IMR-90 (cell line): Measurements from ENCODE around the gene FCHSD2. TPM values are rescaled to one million over a fixed set of nuclear protein-coding genes. Genes with fewer than 3 reads are reported as not detected.

ENCODE experiments used
- ATAC-seq: fragments of 200-7000 bp; cut with Tn5 transposase; 2 replicates; pipeline ENCODE4 v1.9.1; 2020; ENCODE audit warnings: low read depth, mild to moderate bottlenecking, moderate library complexity
- BruUV-seq: library from RNA; stranded (reverse); fragments of 400-500 nt; replicated peaks from 2 replicates; lab custom pipeline; 2021; lab: Mats Ljungman, UMichigan
- CTCF ChIA-PET: fragments of 300-600 bp; formaldehyde crosslinking; extraction: SDS; loops from one replicate; lab custom pipeline; 2021; ENCODE audit warnings: antibody characterized with exemption; lab: Yijun Ruan, JAX
- POLR2A ChIA-PET: fragments of 300-600 bp; sonication (Branson Sonifier 250); formaldehyde crosslinking; loops from one replicate; lab custom pipeline; 2022; ENCODE audit warnings: antibody characterized with exemption; ENCODE audit not compliant: unreplicated experiment; lab: Charles Lee
- DNase-seq: peaks from one replicate; pipeline ENCODE4 v3.0.0; 2013
- H2AFZ ChIP-seq: replicated peaks from 2 replicates; pipeline ENCODE3; 2013; ENCODE audit warnings: low read length, mild to moderate bottlenecking; ENCODE audit not compliant: poor library complexity
- H2AK5ac ChIP-seq: 2 replicates; pipeline ENCODE4 v1.6.1; 2013; ENCODE audit warnings: low read depth, low read length, inconsistent platforms
- H2AK9ac ChIP-seq: replicated peaks from 2 replicates; pipeline ENCODE3; 2013; ENCODE audit warnings: mild to moderate bottlenecking, low read depth, low read length, moderate library complexity; ENCODE audit not compliant: poor library complexity
- H2BK120ac ChIP-seq: 2 replicates; pipeline ENCODE4 v1.6.1; 2013; ENCODE audit warnings: low read depth, low read length, inconsistent platforms
- H2BK15ac ChIP-seq: 3 replicates; pipeline ENCODE4 v1.6.1; 2013; ENCODE audit warnings: low read depth, low read length, inconsistent platforms
- H2BK20ac ChIP-seq: 2 replicates; pipeline ENCODE4 v1.6.1; 2013; ENCODE audit warnings: low read depth, mild to moderate bottlenecking, inconsistent platforms, low read length, moderate library complexity
- H2BK5ac ChIP-seq: 2 replicates; pipeline ENCODE4 v1.6.1; 2013; ENCODE audit warnings: mild to moderate bottlenecking, low read depth, low read length, inconsistent platforms; ENCODE audit not compliant: poor library complexity, severe bottlenecking
- H3K14ac ChIP-seq: replicated peaks from 2 replicates; pipeline ENCODE4 v1.6.1; 2013; ENCODE audit warnings: low read depth, low read length, inconsistent platforms
- H3K18ac ChIP-seq: 2 replicates; pipeline ENCODE4 v1.6.1; 2013; ENCODE audit warnings: low read depth, low read length, control low read depth
- H3K23ac ChIP-seq: 2 replicates; pipeline ENCODE4 v1.6.1; 2013; ENCODE audit warnings: low read depth, low read length, inconsistent platforms
- H3K27ac ChIP-seq: 2 replicates; pipeline ENCODE4 v1.5.1; 2013; ENCODE audit warnings: mild to moderate bottlenecking, control low read depth, low read length; ENCODE audit not compliant: insufficient read depth
- H3K27me3 ChIP-seq: 2 replicates; pipeline ENCODE4 v1.6.1; 2013; ENCODE audit warnings: low read length; ENCODE audit not compliant: control insufficient read depth, insufficient read depth
- H3K36me3 ChIP-seq: 2 replicates; pipeline ENCODE4 v1.6.1; 2013; ENCODE audit warnings: low read length, mixed read lengths; ENCODE audit not compliant: control insufficient read depth, insufficient read depth
- H3K4ac ChIP-seq: 2 replicates; pipeline ENCODE4 v1.6.1; 2013; ENCODE audit warnings: low read depth, low read length, inconsistent platforms
- H3K4me1 ChIP-seq: 2 replicates; pipeline ENCODE4 v1.6.1; 2013; ENCODE audit warnings: low read length, mixed read lengths; ENCODE audit not compliant: control insufficient read depth, insufficient read depth
- H3K4me2 ChIP-seq: 2 replicates; pipeline ENCODE4 v1.6.1; 2013; ENCODE audit warnings: low read depth, mild to moderate bottlenecking, control low read depth, low read length, moderate library complexity
- H3K4me3 ChIP-seq: 2 replicates; pipeline ENCODE4 v1.5.1; 2013; ENCODE audit warnings: low read depth, mild to moderate bottlenecking, control low read depth, low read length, moderate library complexity; ENCODE audit not compliant: insufficient read depth
- H3K56ac ChIP-seq: 2 replicates; pipeline ENCODE4 v1.6.1; 2013; ENCODE audit warnings: low read length, inconsistent platforms; ENCODE audit not compliant: insufficient read depth; ENCODE audit errors: extremely low read depth
- H3K79me1 ChIP-seq, 2 experiments: 2 replicates each; pipeline ENCODE4 v1.6.1; 2013; ENCODE audit warnings: low read length in 2 of 2, inconsistent platforms in 1 of 2, low read depth in 1 of 2
- H3K9ac ChIP-seq: 2 replicates; pipeline ENCODE4 v1.6.1; 2013; ENCODE audit warnings: low read depth, low read length, control low read depth
- H3K9me1 ChIP-seq: 2 replicates; pipeline ENCODE4 v1.6.1; 2013; ENCODE audit warnings: low read length, inconsistent platforms; ENCODE audit not compliant: insufficient read depth
- H3K9me3 ChIP-seq: 2 replicates; pipeline ENCODE4 v1.6.1; 2013; ENCODE audit warnings: low read length; ENCODE audit not compliant: control insufficient read depth, insufficient read depth
- H4K20me1 ChIP-seq: 2 replicates; pipeline ENCODE4 v1.6.1; 2013; ENCODE audit warnings: low read length, inconsistent platforms; ENCODE audit not compliant: insufficient read depth
- H4K5ac ChIP-seq: 2 replicates; pipeline ENCODE4 v1.6.1; 2013; ENCODE audit warnings: mild to moderate bottlenecking, low read depth, low read length, control low read depth
- H4K8ac ChIP-seq, 2 experiments: 2 replicates each; pipeline ENCODE4 v1.6.1; 2013; ENCODE audit warnings: low read depth in 2 of 2, low read length in 2 of 2, control low read depth in 1 of 2, inconsistent platforms in 1 of 2
- H4K91ac ChIP-seq: 2 replicates; pipeline ENCODE4 v1.6.1; 2013; ENCODE audit warnings: low read depth, low read length, inconsistent platforms; ENCODE audit not compliant: insufficient read depth
- BHLHE40 ChIP-seq: fragments of 150-350 bp; IDR thresholded peaks from 2 replicates; pipeline ENCODE4 v1.6.1; 2016; ENCODE audit warnings: mild to moderate bottlenecking, low read depth, low read length
- CEBPB ChIP-seq: IDR thresholded peaks from 2 replicates; pipeline ENCODE4 v1.6.1; 2012; ENCODE audit warnings: low read depth, low read length, improper control_type of control experiment
- CHD1 ChIP-seq: IDR thresholded peaks from 2 replicates; pipeline ENCODE4 v1.6.1; 2012; ENCODE audit warnings: low read depth, low read length, improper control_type of control experiment
- CTCF ChIP-seq: conservative IDR thresholded peaks from 2 replicates; pipeline ENCODE4 v1.5.1; 2012; ENCODE audit warnings: mild to moderate bottlenecking, low read depth, low read length, improper control_type of control experiment
- FOS ChIP-seq: fragments of 150-350 bp; IDR thresholded peaks from 2 replicates; pipeline ENCODE4 v1.6.1; 2016; ENCODE audit warnings: low read depth, low read length
- MAFK ChIP-seq: IDR thresholded peaks from 2 replicates; pipeline ENCODE4 v1.6.1; 2012; ENCODE audit warnings: low read depth, low read length, improper control_type of control experiment
- MAZ ChIP-seq: IDR thresholded peaks from 2 replicates; pipeline ENCODE4 v1.6.1; 2012; ENCODE audit warnings: low read depth, mild to moderate bottlenecking, low read length, improper control_type of control experiment, moderate library complexity, borderline replicate concordance
- MXI1 ChIP-seq: IDR thresholded peaks from 2 replicates; pipeline ENCODE4 v1.6.1; 2012; ENCODE audit warnings: low read depth, mild to moderate bottlenecking, low read length, moderate library complexity, borderline replicate concordance
- NFE2L2 ChIP-seq: fragments of 150-350 bp; IDR thresholded peaks from 2 replicates; pipeline ENCODE4 v1.6.1; 2016; ENCODE audit warnings: low read depth, mild to moderate bottlenecking, low read length
- POLR2A ChIP-seq: IDR thresholded peaks from 2 replicates; pipeline ENCODE4 v1.6.1; 2012; ENCODE audit warnings: mild to moderate bottlenecking, low read depth, low read length
- RAD21 ChIP-seq: IDR thresholded peaks from 2 replicates; pipeline ENCODE4 v1.6.1; 2012; ENCODE audit warnings: low read length, improper control_type of control experiment
- RCOR1 ChIP-seq: IDR thresholded peaks from 2 replicates; pipeline ENCODE4 v1.6.1; 2012; ENCODE audit warnings: mild to moderate bottlenecking, low read length, improper control_type of control experiment; ENCODE audit not compliant: insufficient replicate concordance
- RFX5 ChIP-seq: IDR thresholded peaks from 2 replicates; pipeline ENCODE4 v1.8.0; 2012; ENCODE audit warnings: low read depth, mild to moderate bottlenecking, low read length, moderate library complexity
- SMC3 ChIP-seq: fragments of 150-350 bp; IDR thresholded peaks from 2 replicates; pipeline ENCODE4 v1.6.1; 2016; ENCODE audit warnings: low read depth, mild to moderate bottlenecking, antibody characterized with exemption, low read length, moderate library complexity
- WGBS, 2 experiments: methylation state at CpG; one replicate each; pipeline versions ENCODE4 v1.1.5 to v1.1.7; 2013; ENCODE audit warnings: missing lambda C conversion rate in 2 of 2; ENCODE audit not compliant: insufficient read length in 1 of 2; ENCODE audit errors: extremely low coverage in 2 of 2; 5-methylcytosine and 5-hydroxymethylcytosine counted together
- dilution Hi-C: fragments of 300-500 bp; cut with HindIII; formaldehyde crosslinking; loops from one replicate; pipeline ENCODE4 v1.14.3; 2018; ENCODE audit warnings: low sequenced_read_pairs; ENCODE audit not compliant: unreplicated experiment
- in situ Hi-C: fragments of 300-500 bp; cut with MboI; formaldehyde crosslinking; loops from 3 replicates; pipeline ENCODE4 v1.14.3; 2019; ENCODE audit warnings: low sequenced_read_pairs, inconsistent platforms, mixed read lengths
- intact Hi-C: fragments of 100-400 bp; cut with micrococcal nuclease; formaldehyde crosslinking; loops from 2 replicates; pipeline ENCODE4 v1.10.0; 2022
- polyA plus RNA-seq, 3 experiments: library from polyadenylated mRNA; depleted of rRNA; stranded (reverse); fragments of >200 nt; gene quantifications; 2 replicates each; pipeline ENCODE4 v1.2.3, GENCODE V29; 2012; ENCODE audit warnings: low replicate concordance in 1 of 3
- total RNA-seq: library from RNA; depleted of rRNA; stranded (reverse); fragments of >200 nt; gene quantifications from 2 replicates; pipeline ENCODE4 v1.2.3, GENCODE V29; 2012
- TF ChIP-seq, protein P1 (sequence below): fragments of 150-350 bp; IDR thresholded peaks from 2 replicates; pipeline ENCODE4 v1.6.1; 2016; ENCODE audit warnings: low read depth, mild to moderate bottlenecking, low read length, moderate library complexity, borderline replicate concordance
- TF ChIP-seq, protein P2 (sequence below): fragments of 150-350 bp; IDR thresholded peaks from 2 replicates; pipeline ENCODE4 v1.6.1; 2017; ENCODE audit warnings: mild to moderate bottlenecking, antibody characterized with exemption, low read length, low read depth

The FCHSD2 gene
- total and polyA plus RNA-seq, 2 of the 4 experiments (the other 2 are of a cell fraction): 5.9 to 18.7 TPM

DNA sequence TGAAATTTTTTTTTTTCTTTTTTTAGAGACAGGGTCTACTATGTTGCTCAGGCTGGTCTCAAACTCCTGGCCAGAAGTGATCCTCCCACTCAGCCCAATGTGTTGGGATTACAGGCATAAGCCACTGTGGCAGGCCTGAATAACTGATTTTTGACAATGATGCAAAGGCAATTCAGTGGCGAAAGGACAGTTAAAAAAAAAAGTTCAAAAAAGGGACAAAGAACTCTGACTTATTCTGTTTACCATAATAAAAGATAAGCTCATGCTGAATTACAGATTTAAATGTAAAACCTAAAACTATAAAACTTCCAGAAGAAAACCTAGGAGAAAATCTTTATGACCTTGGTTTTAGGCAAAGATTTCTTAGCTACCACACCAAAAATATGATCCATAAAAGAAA lies 279.0 kb downstream of the FCHSD2 start:
- no peak overlapping the region for H3K4me2 ChIP-seq
- ATAC-seq (no peak), DNase-seq (no peak)
- no peak overlapping the region for H2AFZ ChIP-seq
- H3K36me3 ChIP-seq: peaks cover under 1% of the 10 kb centered on the region
- peaks cover 4 to 22% of the 10 kb centered on the region in 2 experiments; a peak in 3 of 4 replicates for H3K79me1 ChIP-seq
- no peak overlapping the region for H2BK5ac ChIP-seq
- dilution Hi-C loops (no loop called here), intact Hi-C loops (loop anchor here (5.0 kb wide), 1 partner anchor 34 kb away; no protein-coding TSS in a partner anchor), in situ Hi-C loops (no loop called here)
- H2BK20ac ChIP-seq: no peak overlapping the region
- TF ChIP-seq BHLHE40: no peak
- TF ChIP-seq, protein P1, sequence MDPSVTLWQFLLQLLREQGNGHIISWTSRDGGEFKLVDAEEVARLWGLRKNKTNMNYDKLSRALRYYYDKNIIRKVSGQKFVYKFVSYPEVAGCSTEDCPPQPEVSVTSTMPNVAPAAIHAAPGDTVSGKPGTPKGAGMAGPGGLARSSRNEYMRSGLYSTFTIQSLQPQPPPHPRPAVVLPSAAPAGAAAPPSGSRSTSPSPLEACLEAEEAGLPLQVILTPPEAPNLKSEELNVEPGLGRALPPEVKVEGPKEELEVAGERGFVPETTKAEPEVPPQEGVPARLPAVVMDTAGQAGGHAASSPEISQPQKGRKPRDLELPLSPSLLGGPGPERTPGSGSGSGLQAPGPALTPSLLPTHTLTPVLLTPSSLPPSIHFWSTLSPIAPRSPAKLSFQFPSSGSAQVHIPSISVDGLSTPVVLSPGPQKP: no peak
- TF ChIP-seq RFX5: no peak
- no peak for TF ChIP-seq MAFK
- TF ChIP-seq MXI1: no peak
- TF ChIP-seq SMC3: no peak
- TF ChIP-seq, protein P2, sequence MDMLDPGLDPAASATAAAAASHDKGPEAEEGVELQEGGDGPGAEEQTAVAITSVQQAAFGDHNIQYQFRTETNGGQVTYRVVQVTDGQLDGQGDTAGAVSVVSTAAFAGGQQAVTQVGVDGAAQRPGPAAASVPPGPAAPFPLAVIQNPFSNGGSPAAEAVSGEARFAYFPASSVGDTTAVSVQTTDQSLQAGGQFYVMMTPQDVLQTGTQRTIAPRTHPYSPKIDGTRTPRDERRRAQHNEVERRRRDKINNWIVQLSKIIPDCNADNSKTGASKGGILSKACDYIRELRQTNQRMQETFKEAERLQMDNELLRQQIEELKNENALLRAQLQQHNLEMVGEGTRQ: no peak
- TF ChIP-seq FOS: no peak
- no peak for TF ChIP-seq POLR2A
- no peak for TF ChIP-seq RCOR1
- no peak for TF ChIP-seq RAD21
- TF ChIP-seq CTCF: no peak
- no peak for TF ChIP-seq NFE2L2
- TF ChIP-seq CHD1: no peak
- no peak for TF ChIP-seq MAZ
- no peak for TF ChIP-seq CEBPB
- no peak overlapping the region for H3K23ac ChIP-seq
- H2BK15ac ChIP-seq: no peak overlapping the region
- H2AK5ac ChIP-seq: no peak overlapping the region
- no peaks in the 10 kb centered on the region; the same call in 1 of the 2 replicates for H3K4me1 ChIP-seq
- H2BK120ac ChIP-seq: no peak overlapping the region
- no peaks in the 10 kb centered on the region for H4K20me1 ChIP-seq
- H3K27me3 ChIP-seq: no peaks in the 10 kb centered on the region
- H3K56ac ChIP-seq: no peak overlapping the region
- no peak overlapping the region for H3K27ac ChIP-seq
- no CpG with 5 or more reads among the region's 1 CpG for WGBS, 2 experiments
- no TSS peak for BruUV-seq
- ChIA-PET POLR2A (no interaction called here), CTCF (no interaction called here)
- H4K5ac ChIP-seq: no peak overlapping the region
- no peak overlapping the region for H2AK9ac ChIP-seq
- no peak overlapping the region for H3K4me3 ChIP-seq
- H3K9ac ChIP-seq: no peak overlapping the region
- no peak overlapping the region for H3K14ac ChIP-seq
- no peak overlapping the region for H4K91ac ChIP-seq
- 0 out of 2 replicates have a peak, but pooled peaks cover 3% of the 10 kb centered on the region for H3K9me1 ChIP-seq
- no peak overlapping the region for H3K4ac ChIP-seq
- no peaks in the 10 kb centered on the region for H3K9me3 ChIP-seq
- H3K18ac ChIP-seq: no peak overlapping the region
- H4K8ac ChIP-seq: no peak overlapping the region
